Upper lobe of right lung (tissue), 1 donor: Measurements from ENCODE around the gene CYFIP2. TPM values are rescaled to one million over a fixed set of nuclear protein-coding genes. Genes with fewer than 3 reads are reported as not detected.
A peak's percentile ranks its signal among the peaks of the same experiment; 100 is the strongest.

ENCODE experiments used
- ATAC-seq: fragments of 200-7000 bp; cut with Tn5 transposase; one replicate; pipeline ENCODE4 v1.9.1; 2020; ENCODE audit warnings: mild to moderate bottlenecking, moderate library complexity
- DNase-seq: peaks from one replicate; pipeline ENCODE4 v3.0.0-alpha.2; 2020
- H3K27ac ChIP-seq: fragments of 200-600 bp; one replicate; pipeline ENCODE4 v1.8.0; 2022
- H3K27me3 ChIP-seq: fragments of 200-600 bp; one replicate; pipeline ENCODE4 v1.8.0; 2022; ENCODE audit warnings: mild to moderate bottlenecking
- H3K36me3 ChIP-seq: fragments of 200-600 bp; one replicate; pipeline ENCODE4 v1.8.0; 2022
- H3K4me1 ChIP-seq: fragments of 200-600 bp; one replicate; pipeline ENCODE4 v1.8.0; 2022
- H3K4me3 ChIP-seq: fragments of 200-600 bp; one replicate; pipeline ENCODE4 v1.8.0; 2022; ENCODE audit warnings: mild to moderate bottlenecking
- H3K9me3 ChIP-seq: fragments of 200-600 bp; one replicate; pipeline ENCODE4 v1.8.0; 2022
- intact Hi-C: fragments of 100-400 bp; cut with DNase I; formaldehyde crosslinking; loops from one replicate; pipeline ENCODE4 v1.11.0; 2022
- total RNA-seq: library from RNA; stranded (reverse); fragmentation: NEBNext Ultra II Directional; extraction: Animal tissue kit (Norgen Biotek cat#: 25700); gene quantifications from one replicate; pipeline ENCODE4 v1.2.1, GENCODE V29; 2021
- TF ChIP-seq, protein P1 (sequence below): fragments of 200-600 bp; IDR thresholded peaks from one replicate; pipeline ENCODE4 v1.8.0; 2022; ENCODE audit warnings: antibody characterized with exemption
- donor health status: DM: no; HTN: yes; CAD: no; lungs with severe emphysema.

CYFIP2 gene
- total RNA-seq, 1 donor from 2014 or later: 37.1 TPM

DNA sequence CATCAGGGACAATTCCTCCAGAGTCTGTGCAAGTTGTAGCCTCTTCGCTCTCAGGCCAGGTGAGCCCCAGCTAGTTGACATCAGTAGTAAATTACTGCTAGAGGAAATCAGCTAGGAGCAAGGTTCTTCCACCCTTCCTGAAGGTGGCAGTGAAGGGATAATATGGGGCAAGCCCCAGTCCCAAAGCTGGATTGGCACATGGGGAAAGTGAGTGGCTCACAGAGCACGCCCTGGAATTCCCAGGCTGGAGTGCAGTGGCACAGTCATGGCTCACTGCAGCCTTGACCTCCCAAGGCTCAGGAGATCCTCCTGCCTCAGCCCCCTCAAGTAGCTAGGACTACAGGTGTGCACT is 82.1 kb downstream of the CYFIP2 start:
- Histone ChIP-seq H3K27me3 (no peaks in the 10 kb centered on the region), H3K4me1 (no peaks in the 10 kb centered on the region), H3K36me3 (peaks cover 7% of the 10 kb centered on the region), H3K27ac (no peak overlapping the region), H3K4me3 (no peak overlapping the region), H3K9me3 (no peaks in the 10 kb centered on the region)
- intact Hi-C loops: no loop called here
- no peak for DNase-seq
- no peak for ATAC-seq
- TF ChIP-seq, protein P1, sequence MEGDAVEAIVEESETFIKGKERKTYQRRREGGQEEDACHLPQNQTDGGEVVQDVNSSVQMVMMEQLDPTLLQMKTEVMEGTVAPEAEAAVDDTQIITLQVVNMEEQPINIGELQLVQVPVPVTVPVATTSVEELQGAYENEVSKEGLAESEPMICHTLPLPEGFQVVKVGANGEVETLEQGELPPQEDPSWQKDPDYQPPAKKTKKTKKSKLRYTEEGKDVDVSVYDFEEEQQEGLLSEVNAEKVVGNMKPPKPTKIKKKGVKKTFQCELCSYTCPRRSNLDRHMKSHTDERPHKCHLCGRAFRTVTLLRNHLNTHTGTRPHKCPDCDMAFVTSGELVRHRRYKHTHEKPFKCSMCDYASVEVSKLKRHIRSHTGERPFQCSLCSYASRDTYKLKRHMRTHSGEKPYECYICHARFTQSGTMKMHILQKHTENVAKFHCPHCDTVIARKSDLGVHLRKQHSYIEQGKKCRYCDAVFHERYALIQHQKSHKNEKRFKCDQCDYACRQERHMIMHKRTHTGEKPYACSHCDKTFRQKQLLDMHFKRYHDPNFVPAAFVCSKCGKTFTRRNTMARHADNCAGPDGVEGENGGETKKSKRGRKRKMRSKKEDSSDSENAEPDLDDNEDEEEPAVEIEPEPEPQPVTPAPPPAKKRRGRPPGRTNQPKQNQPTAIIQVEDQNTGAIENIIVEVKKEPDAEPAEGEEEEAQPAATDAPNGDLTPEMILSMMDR: no peak

- Histone ChIP-seq H3K9me3 (no peaks in the 10 kb centered on the region), H3K27ac (no peak overlapping the region), H3K36me3 (no peaks in the 10 kb centered on the region), H3K4me3 (no peak overlapping the region), H3K27me3 (no peaks in the 10 kb centered on the region), H3K4me1 (no peaks in the 10 kb centered on the region)
- DNase-seq (no peak), ATAC-seq (no peak)
- intact Hi-C loops: no loop called here
- TF ChIP-seq, protein P1: no peak
Observed at GRCh38 chr5:157350939-157351801, 85.2 kb downstream of the CYFIP2 start.

GRCh38 chr5:157351802-157352092 is 85.8 kb downstream of the CYFIP2 start:
- intact Hi-C loops: no loop called here
- H3K36me3 ChIP-seq: no peaks in the 10 kb centered on the region
- no peaks in the 10 kb centered on the region for H3K4me1 ChIP-seq
- no peak overlapping the region for H3K4me3 ChIP-seq
- no peak overlapping the region for H3K27ac ChIP-seq
- TF ChIP-seq, protein P1: no peak
- no peaks in the 10 kb centered on the region for H3K27me3 ChIP-seq
- DNase-seq (no peak), ATAC-seq (no peak)
- H3K9me3 ChIP-seq: no peaks in the 10 kb centered on the region

GRCh38 chr5:157352756-157353340 is 86.9 kb downstream of the CYFIP2 start:
- DNase-seq: no peak
- no peak for ATAC-seq
- no peaks in the 10 kb centered on the region for H3K36me3 ChIP-seq
- H3K9me3 ChIP-seq: no peaks in the 10 kb centered on the region
- H3K4me3 ChIP-seq: no peak overlapping the region
- no peaks in the 10 kb centered on the region for H3K4me1 ChIP-seq
- H3K27me3 ChIP-seq: no peaks in the 10 kb centered on the region
- H3K27ac ChIP-seq: no peak overlapping the region
- TF ChIP-seq, protein P1: no peak
- intact Hi-C loops: no loop called here

DNA sequence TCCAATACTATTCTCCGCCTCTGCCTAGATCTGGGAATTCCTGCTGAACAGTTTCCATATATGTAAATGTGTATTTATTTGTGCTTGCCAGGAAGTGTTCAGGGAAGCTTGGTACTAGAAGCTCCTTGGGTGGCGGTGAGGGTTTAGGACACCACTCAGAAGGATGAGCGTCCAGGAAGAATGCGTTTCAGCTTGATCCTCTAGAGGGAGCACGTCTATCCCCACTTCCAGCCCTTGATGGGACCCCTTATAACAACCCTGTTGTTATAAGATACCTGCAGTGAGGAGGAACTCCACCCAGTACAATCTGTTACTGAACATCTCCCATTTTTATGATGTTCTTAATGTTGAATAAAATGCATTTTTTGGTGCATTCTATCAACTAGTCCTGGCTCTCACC is 88.9 kb downstream of the CYFIP2 start:
- no peaks in the 10 kb centered on the region for H3K4me1 ChIP-seq
- no peaks in the 10 kb centered on the region for H3K27me3 ChIP-seq
- intact Hi-C loops: no loop called here
- TF ChIP-seq, protein P1: peak; percentile 9
- H3K27ac ChIP-seq: no peak overlapping the region
- no peak for ATAC-seq
- DNase-seq: no peak
- no peak overlapping the region for H3K4me3 ChIP-seq
- no peaks in the 10 kb centered on the region for H3K9me3 ChIP-seq
- peaks cover 6% of the 10 kb centered on the region for H3K36me3 ChIP-seq
